Breast epithelium (tissue), 4 donors: Measurements from ENCODE around the gene AGAP4. TPM values are rescaled to one million over a fixed set of nuclear protein-coding genes. Genes with fewer than 3 reads are reported as not detected.
"Not testable (repeated sequence)": the region's sequence is repeated elsewhere in the genome, so short reads cannot be mapped to it uniquely, and the experiment has no call there.

Source experiments
- DNase-seq, 2 donors: peaks; one replicate each; pipeline ENCODE4 v3.0.0-alpha.2; 2019; ENCODE audit warnings: low spot score in 2 of 2
- H3K27ac ChIP-seq, 2 donors: fragments of 200-600 bp; sonication (generic) in 1 of 2; one replicate each; pipeline ENCODE4 v1.5.1; 2016 to 2019; ENCODE audit warnings: mild to moderate bottlenecking in 1 of 2
- H3K27me3 ChIP-seq, 2 donors: fragments of 200-600 bp; sonication (generic) in 1 of 2; one replicate each; pipeline versions ENCODE4 v1.5.1 to v1.6.0; 2017 to 2019; ENCODE audit warnings: control low read depth in 1 of 2, mild to moderate bottlenecking in 1 of 2
- H3K36me3 ChIP-seq: fragments of 200-600 bp; one replicate; pipeline ENCODE4 v1.5.1; 2019
- H3K4me1 ChIP-seq, 2 donors: fragments of 200-600 bp; sonication (generic); one replicate each; pipeline ENCODE4 v1.5.1; 2016 to 2019; ENCODE audit warnings: control low read depth in 1 of 2
- H3K4me3 ChIP-seq, 3 donors: fragments of 200-600 bp; sonication (generic); 1 replicate in 2 of 3; 2 replicates in 1 of 3; pipeline ENCODE4 v1.5.1; 2016 to 2019; ENCODE audit warnings: mild to moderate bottlenecking in 3 of 3, moderate library complexity in 2 of 3
- H3K9me3 ChIP-seq, 2 donors: fragments of 200-600 bp; sonication (generic) in 1 of 2; one replicate each; pipeline ENCODE4 v1.5.1; 2016 to 2019; ENCODE audit warnings: control low read depth in 1 of 2
- POLR2A ChIP-seq: fragments of 450-650 bp; IDR thresholded peaks from one replicate; pipeline ENCODE4 v1.6.1; 2016; ENCODE audit warnings: antibody characterized with exemption, mild to moderate bottlenecking, moderate library complexity
- POLR2AphosphoS5 ChIP-seq, 3 donors: sonication (generic); formaldehyde crosslinking; IDR thresholded peaks; one replicate each; pipeline ENCODE4 v1.6.1; 2017; ENCODE audit warnings: antibody characterized with exemption in 3 of 3
- intact Hi-C: fragments of 100-400 bp; cut with DNase I; formaldehyde crosslinking; loops from one replicate; pipeline ENCODE4 v1.15.1; 2023; ENCODE audit warnings: low total_unique reads
- total RNA-seq, 3 donors: library from RNA; depleted of rRNA; stranded (reverse); fragments of >200 nt; gene quantifications; one replicate each; pipeline ENCODE4 v1.1.0, GENCODE V29; 2016
- TF ChIP-seq, protein P1 (sequence below), 3 donors: fragments of 450-650 bp; IDR thresholded peaks; one replicate each; pipeline ENCODE4 v1.5.1; 2016 to 2017; ENCODE audit warnings: antibody characterized with exemption in 3 of 3, mild to moderate bottlenecking in 3 of 3, moderate library complexity in 3 of 3

AGAP4 gene
- total RNA-seq, 3 donors from 2014 or later: 13.3 to 32.4 (median 23.9) TPM

DNA sequence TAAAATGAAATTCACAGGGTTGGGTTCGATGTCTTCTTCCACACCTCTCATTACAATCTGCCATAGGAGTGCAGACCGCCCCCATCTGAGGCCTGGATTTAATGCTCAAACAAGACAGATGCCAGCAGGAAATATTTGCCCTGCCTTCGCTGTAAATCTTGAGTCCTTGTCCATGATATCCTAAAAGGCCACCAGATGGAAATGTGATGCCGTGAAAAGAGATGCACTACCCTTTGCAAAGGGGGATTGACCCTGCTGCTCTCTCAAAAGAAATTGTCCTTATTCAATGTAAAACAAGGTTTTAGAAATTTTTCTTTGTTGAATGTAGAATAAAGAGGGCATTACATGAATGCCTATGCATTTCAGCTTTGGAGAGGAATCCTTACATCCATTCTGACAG lies 37.5 kb downstream of the AGAP4 start:
- Histone ChIP-seq H3K27ac (no peak overlapping the region), H3K4me1 (no peaks in the 10 kb centered on the region), H3K9me3 (no peaks in the 10 kb centered on the region), H3K4me3 (no peak overlapping the region), H3K36me3 (no peaks in the 10 kb centered on the region), H3K27me3 (no peaks in the 10 kb centered on the region)
- intact Hi-C loops: no loop called here
- DNase-seq: no peak
- TF ChIP-seq, protein P1, sequence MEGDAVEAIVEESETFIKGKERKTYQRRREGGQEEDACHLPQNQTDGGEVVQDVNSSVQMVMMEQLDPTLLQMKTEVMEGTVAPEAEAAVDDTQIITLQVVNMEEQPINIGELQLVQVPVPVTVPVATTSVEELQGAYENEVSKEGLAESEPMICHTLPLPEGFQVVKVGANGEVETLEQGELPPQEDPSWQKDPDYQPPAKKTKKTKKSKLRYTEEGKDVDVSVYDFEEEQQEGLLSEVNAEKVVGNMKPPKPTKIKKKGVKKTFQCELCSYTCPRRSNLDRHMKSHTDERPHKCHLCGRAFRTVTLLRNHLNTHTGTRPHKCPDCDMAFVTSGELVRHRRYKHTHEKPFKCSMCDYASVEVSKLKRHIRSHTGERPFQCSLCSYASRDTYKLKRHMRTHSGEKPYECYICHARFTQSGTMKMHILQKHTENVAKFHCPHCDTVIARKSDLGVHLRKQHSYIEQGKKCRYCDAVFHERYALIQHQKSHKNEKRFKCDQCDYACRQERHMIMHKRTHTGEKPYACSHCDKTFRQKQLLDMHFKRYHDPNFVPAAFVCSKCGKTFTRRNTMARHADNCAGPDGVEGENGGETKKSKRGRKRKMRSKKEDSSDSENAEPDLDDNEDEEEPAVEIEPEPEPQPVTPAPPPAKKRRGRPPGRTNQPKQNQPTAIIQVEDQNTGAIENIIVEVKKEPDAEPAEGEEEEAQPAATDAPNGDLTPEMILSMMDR (IDR thresholded peaks at IDR 0.05): no peak
- no peak for TF ChIP-seq POLR2A
- TF ChIP-seq POLR2AphosphoS5 (IDR thresholded peaks at IDR 0.05): no peak

DNA sequence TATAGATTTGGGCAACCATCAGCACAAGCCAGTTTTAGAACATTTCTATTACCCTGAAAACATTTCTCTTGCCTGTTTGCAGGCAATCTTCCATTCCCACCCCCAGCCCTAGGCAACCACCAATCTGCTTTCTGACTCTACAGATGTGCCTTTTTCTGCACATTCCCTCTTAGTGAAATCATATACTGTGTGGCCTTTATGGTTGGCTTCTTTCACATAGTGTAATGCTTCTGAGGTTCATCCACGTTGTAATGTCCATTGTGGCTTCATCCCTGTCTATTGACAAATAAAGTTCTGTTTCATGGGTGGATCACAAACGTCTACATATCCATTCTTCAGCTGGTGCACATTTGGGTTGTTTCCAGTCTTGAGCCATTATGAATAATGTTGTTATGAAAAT lies 42.3 kb downstream of the AGAP4 start:
- intact Hi-C loops, H3K27ac ChIP-seq, DNase-seq: not testable (repeated sequence)

DNA sequence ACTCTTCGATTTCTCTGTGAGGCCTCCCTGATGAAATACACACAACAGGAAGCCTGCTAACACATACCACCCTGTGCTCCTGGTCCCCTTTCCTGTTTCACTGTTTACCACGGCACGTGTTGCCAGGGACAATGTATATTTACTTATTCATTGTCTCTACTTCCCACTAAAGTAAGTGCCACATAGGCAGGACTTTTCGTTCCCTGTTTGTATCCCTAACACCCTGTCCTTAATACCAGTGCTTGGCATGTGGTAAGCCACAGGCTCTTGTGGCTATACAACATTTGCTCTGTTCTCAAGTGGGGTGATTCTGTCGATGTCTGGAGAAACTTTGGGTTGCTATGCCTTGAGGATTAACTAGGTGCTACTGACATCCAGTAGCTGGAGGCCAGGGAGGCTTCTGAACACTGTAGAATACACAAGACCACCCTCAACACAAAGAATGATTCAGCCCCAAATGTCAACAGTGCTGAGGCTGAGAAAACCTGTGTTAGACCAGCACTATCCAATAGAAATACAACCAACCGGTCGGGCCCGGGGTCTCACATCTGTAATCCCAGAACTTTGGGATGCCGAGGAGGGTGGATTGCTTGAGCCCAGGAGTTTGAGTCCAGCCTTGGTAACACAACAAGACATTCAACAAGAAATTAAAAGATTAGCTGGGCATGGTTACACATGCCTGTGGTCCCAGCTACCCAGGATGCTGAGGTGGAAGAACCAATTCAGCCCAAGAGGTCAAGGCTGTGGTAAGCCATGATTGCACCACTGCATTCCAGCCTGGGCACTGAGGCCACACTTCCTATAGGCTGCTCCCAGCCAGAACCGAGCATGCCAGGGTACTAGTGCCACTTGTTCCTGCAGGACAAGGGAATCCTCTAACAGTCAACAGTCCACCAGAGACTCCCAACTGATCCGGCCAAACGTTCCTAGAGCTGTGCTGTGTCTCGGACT lies 44.0 kb downstream of the AGAP4 start:
- DNase-seq, intact Hi-C loops, H3K4me1 ChIP-seq, H3K9me3 ChIP-seq, H3K4me3 ChIP-seq, H3K27me3 ChIP-seq, H3K27ac ChIP-seq, H3K36me3 ChIP-seq: not testable (repeated sequence)

More for the DNA sequence above, 42.3 kb downstream of the AGAP4 start:
- H3K27me3 ChIP-seq, H3K9me3 ChIP-seq, H3K4me3 ChIP-seq, H3K4me1 ChIP-seq, H3K36me3 ChIP-seq: not testable (repeated sequence)

GRCh38 chr10:45794761-45795160 lies 52.5 kb downstream of the AGAP4 start:
- intact Hi-C loops, H3K4me3 ChIP-seq, DNase-seq, H3K27ac ChIP-seq, H3K4me1 ChIP-seq, H3K36me3 ChIP-seq, H3K27me3 ChIP-seq, H3K9me3 ChIP-seq: not testable (repeated sequence)

DNA sequence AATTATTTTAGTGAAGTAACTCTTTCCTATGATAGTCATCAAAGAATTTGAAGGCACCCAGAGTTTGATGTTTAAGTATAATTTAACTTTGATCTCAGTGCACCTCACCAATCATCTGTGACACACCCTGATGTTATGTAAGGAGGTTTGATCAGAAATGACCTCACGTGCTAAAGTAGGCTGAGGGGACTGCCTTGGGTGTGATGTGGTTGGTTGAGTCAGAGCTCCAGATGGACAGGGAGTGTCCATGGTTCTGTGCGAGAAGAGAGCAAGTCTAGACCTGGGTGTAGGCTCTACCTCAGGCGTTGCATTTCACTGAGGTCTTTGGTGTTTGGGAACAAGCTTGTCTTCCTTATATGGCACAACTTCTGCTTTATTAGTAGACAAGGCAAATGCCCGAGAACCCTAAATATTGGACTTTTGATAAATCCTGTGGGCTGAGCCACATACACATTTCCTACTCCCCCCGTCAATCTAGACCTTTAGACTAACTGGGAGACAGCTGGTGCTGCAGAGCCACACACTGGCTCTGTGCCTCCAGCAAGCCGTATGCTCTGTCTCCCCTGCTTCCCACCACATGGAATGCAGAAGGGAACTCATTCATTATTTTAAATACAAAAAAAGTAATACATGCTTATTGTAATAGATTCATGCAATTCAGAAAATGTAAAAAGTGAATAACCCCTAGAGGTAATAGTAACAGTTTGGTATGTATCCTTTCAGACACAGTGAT lies 56.4 kb downstream of the AGAP4 start:
- intact Hi-C loops, H3K27me3 ChIP-seq, H3K9me3 ChIP-seq, H3K36me3 ChIP-seq, H3K4me3 ChIP-seq, DNase-seq, H3K4me1 ChIP-seq, H3K27ac ChIP-seq: not testable (repeated sequence)

GRCh38 chr10:45789991-45790390 lies 57.3 kb downstream of the AGAP4 start:
- H3K9me3 ChIP-seq, DNase-seq, H3K27ac ChIP-seq, H3K27me3 ChIP-seq, H3K4me3 ChIP-seq, H3K4me1 ChIP-seq, intact Hi-C loops, H3K36me3 ChIP-seq: not testable (repeated sequence)

DNA sequence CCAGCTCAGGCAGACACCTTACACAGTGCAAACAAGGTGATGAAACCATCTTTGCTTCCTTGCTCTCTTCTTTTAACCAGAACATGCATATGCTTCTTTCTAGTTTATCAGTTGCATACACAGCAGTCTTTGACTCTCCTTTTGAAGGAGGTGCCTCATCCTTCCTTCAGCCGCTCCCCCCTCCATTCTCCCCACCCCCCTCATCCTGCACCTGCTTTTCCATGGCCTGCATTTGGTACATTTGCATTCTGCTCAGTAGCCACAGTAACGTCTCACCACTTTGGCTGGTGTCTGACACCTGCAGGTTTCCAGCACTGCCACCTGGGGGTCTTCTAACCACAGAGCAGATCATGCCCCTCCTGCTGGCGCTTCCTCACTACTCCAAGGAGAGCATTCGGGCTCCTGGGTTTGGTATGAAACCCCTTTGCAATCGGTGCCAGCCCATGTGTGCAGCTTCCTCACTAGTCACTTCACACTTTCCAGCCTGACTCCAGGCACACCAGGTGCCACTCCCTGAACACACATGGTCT lies 60.0 kb downstream of the AGAP4 start:
- H3K27me3 ChIP-seq, H3K36me3 ChIP-seq, H3K27ac ChIP-seq, intact Hi-C loops, DNase-seq, H3K9me3 ChIP-seq, H3K4me3 ChIP-seq, H3K4me1 ChIP-seq: not testable (repeated sequence)

DNA sequence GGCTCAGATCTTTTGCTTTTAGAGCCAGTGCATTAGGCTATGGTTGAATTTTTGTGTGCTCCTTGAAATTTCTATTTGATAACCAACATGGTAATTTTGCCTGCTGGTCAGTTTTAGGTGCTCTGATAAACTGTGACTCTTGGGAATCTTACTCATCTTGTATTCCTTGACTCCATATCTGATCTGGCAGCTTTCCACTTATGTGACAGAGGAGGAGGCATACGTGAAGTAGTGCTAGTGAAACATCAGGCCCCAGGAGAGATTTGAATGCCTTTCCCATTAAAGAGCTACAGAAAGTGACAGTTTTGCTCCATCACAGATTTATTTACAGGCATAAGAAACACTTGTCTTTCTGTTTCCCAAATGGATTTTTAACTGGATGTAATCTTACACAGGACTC lies 61.1 kb downstream of the AGAP4 start:
- DNase-seq, H3K27me3 ChIP-seq, H3K4me1 ChIP-seq, H3K4me3 ChIP-seq, H3K9me3 ChIP-seq, intact Hi-C loops, H3K27ac ChIP-seq, H3K36me3 ChIP-seq: not testable (repeated sequence)

Other genes starting within 250 kb of the AGAP4 start
- 10 to 100 TPM; 15.2 to 42.1 (median 29.8) TPM for gene ZFAND4, start 174.7 kb downstream of the AGAP4 start, total RNA-seq
- 10 to 100 TPM; 41.0 to 51.8 (median 49.4) TPM for gene WASHC2C, start 120.2 kb downstream of the AGAP4 start, total RNA-seq
- 10 to 100 TPM; 55.4 to 60.7 (median 57.1) TPM for gene TIMM23, start 125.0 kb upstream of the AGAP4 start, total RNA-seq
- 100 to 1,000 TPM; 121 to 200 (median 189) TPM for gene NCOA4, start 183.1 kb upstream of the AGAP4 start, total RNA-seq
- 1 to 10 TPM in 2 of 3 donors, not detected in 1; 4.0 to 7.2 TPM for gene MSMB, start 198.8 kb upstream of the AGAP4 start, total RNA-seq